ENCODE results near the gene SUV39H2.

- no peak for TF ChIP-seq ZNF384 (IDR thresholded peaks at IDR 0.05)
- no peak for TF ChIP-seq FOXM1 (IDR thresholded peaks at IDR 0.05; ENCODE audit: borderline replicate concordance)
- no peak for TF ChIP-seq LEF1 (IDR thresholded peaks at IDR 0.05; ENCODE audit: borderline replicate concordance)
- no peak for TF ChIP-seq FOXK2 (IDR thresholded peaks at IDR 0.05)
Observed at GRCh38 chr10:14833106-14833505, 45.6 kb upstream of the SUV39H2 start.
